ENCODE measurements around the gene RBM8A.

DNA sequence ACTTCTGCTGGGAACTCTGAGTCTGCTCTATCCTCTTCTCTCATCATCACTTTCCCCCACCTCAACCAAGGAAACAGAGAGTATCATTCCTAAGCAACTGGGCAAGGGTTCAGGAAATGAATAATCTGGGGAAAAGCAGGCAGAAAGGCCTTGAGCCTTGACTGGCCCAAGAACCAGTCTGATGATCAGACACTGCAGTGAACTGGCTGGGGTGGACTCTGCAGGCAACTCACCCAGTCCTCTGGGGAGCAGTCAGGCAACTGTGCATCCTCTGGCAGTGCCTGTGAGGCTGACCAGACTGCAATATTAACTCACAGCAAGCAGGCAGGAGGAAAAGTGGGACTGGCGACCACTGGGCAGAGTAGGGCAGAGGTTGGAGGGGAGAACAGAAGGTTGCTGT lies 42.6 kb downstream of the RBM8A start:
- TF ChIP-seq, protein P1, sequence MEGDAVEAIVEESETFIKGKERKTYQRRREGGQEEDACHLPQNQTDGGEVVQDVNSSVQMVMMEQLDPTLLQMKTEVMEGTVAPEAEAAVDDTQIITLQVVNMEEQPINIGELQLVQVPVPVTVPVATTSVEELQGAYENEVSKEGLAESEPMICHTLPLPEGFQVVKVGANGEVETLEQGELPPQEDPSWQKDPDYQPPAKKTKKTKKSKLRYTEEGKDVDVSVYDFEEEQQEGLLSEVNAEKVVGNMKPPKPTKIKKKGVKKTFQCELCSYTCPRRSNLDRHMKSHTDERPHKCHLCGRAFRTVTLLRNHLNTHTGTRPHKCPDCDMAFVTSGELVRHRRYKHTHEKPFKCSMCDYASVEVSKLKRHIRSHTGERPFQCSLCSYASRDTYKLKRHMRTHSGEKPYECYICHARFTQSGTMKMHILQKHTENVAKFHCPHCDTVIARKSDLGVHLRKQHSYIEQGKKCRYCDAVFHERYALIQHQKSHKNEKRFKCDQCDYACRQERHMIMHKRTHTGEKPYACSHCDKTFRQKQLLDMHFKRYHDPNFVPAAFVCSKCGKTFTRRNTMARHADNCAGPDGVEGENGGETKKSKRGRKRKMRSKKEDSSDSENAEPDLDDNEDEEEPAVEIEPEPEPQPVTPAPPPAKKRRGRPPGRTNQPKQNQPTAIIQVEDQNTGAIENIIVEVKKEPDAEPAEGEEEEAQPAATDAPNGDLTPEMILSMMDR (IDR thresholded peaks at IDR 0.05): no peak
- no peak for TF ChIP-seq EZH2 (IDR thresholded peaks at IDR 0.05; ENCODE audit: borderline replicate concordance, insufficient read depth, low read depth, low read length, poor library complexity, severe bottlenecking)
